HG02759 (cell line): ENCODE measurements around the gene PIP5KL1.

Source experiments
- ATAC-seq: cut with Tn5 transposase; IDR thresholded peaks from one replicate; pipeline ENCODE4 v1.9.1; 2021; ENCODE audit warnings: mild to moderate bottlenecking, moderate library complexity; ENCODE audit not compliant: unreplicated experiment

The PIP5KL1 gene

GRCh38 chr9:127968700-127969383 is 38.3 kb upstream of the PIP5KL1 start:
- no peak for ATAC-seq

GRCh38 chr9:127968042-127968441 is 37.5 kb upstream of the PIP5KL1 start:
- no peak for ATAC-seq

GRCh38 chr9:127967151-127967809 is 36.7 kb upstream of the PIP5KL1 start:
- no peak for ATAC-seq

- no peak for ATAC-seq
These were observed 36.0 kb upstream of the PIP5KL1 start for GRCh38 chr9:127966416-127967150.

- no peak for ATAC-seq
These were observed 35.4 kb upstream of the PIP5KL1 start for GRCh38 chr9:127965953-127966352.

- ATAC-seq = no peak
These were observed 32.9 kb upstream of the PIP5KL1 start for GRCh38 chr9:127963359-127964064.

DNA sequence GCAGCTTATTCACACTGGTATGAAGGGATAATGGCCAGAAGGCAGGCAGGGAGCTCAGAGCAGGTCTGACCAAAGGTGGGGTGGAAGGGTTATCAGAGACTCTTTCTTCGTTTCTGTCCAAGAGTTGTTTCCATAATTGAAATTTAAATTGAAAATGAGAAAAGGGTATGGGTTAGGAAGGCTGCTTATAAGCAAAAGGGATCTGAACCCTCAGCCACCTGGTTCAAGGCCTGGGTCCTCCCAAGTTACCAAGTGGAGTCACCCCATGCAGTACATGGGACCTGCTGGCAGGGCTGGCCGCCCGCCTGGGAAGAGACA is 32.4 kb upstream of the PIP5KL1 start:
- no peak for ATAC-seq

- no peak for ATAC-seq
These were observed 31.7 kb upstream of the PIP5KL1 start for GRCh38 chr9:127962278-127962677.

DNA sequence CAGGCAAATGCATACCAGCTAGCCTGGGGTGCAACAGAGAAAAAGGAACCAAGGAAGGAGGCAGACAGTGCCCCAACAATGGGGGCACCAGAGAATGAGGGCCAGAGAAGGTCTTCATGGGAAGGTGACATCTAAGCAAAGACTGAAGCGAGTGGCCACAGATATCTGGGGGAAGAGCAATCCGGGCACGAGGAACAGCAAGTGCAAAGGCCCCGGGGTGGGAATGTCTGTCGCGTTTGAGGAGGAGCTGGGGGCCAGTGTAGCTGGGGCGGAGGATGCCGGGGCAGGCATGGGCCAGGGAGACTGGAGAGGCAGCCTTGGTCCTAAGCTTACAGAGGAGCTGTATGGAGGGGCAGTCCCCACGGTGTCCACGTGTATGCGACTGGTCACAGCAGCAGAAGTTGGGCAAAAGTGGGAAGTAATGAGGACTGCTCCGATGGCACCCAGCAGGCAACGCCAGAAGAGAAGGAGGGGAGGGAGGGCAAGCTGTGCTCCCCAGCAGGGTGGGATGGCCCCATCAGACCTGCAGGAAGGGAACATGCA is 31.1 kb upstream of the PIP5KL1 start:
- no peak for ATAC-seq

DNA sequence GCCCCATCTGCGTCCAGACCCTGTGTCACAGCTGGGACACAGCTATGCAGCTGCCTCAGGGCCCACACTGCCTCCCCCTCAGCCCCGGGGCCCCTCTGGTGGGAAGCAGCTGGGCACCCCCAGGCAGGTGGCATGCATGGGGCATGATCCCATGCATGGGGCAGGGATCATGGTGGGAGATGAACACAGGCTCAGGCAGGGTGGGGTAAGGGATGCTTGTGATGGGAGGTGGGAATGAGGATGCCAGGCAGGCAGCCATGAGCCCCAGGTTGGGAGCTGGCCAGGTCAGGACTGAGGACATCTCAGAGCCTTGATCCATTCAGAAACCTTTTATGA is 30.5 kb upstream of the PIP5KL1 start:
- ATAC-seq = no peak

GRCh38 chr9:127960410-127961154 is 30.0 kb upstream of the PIP5KL1 start:
- ATAC-seq = no peak

DNA sequence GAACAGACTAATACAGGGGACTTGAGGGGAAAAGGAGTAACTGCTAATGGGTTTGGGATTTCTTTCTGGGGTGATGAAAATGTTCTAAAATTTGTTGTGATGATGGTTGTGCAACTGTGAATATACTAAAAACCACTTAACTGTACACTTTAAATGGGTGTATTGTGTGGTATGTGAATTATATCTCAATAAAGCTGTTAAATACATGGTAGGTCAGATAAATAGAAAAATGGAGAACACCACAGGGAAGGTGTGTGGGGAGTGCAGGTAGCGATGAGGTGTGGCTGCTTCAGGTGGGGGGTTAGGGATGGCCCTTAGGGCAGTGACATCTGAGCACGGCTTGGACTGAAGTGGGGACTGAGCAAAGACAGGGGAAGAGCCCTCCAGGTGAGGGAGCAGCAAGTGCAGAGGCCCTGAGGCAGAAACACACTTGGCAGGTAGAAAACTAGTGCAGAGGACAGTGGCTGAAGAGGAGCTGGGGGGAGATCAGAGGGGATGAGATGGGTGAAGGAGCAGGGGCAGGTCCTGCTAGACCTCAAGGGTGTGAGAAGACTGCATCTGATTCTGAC is 29.3 kb upstream of the PIP5KL1 start:
- no peak for ATAC-seq

GRCh38 chr9:127959398-127959797 is 28.8 kb upstream of the PIP5KL1 start:
- no peak for ATAC-seq

GRCh38 chr9:127958728-127959127 is 28.2 kb upstream of the PIP5KL1 start:
- ATAC-seq = no peak

DNA sequence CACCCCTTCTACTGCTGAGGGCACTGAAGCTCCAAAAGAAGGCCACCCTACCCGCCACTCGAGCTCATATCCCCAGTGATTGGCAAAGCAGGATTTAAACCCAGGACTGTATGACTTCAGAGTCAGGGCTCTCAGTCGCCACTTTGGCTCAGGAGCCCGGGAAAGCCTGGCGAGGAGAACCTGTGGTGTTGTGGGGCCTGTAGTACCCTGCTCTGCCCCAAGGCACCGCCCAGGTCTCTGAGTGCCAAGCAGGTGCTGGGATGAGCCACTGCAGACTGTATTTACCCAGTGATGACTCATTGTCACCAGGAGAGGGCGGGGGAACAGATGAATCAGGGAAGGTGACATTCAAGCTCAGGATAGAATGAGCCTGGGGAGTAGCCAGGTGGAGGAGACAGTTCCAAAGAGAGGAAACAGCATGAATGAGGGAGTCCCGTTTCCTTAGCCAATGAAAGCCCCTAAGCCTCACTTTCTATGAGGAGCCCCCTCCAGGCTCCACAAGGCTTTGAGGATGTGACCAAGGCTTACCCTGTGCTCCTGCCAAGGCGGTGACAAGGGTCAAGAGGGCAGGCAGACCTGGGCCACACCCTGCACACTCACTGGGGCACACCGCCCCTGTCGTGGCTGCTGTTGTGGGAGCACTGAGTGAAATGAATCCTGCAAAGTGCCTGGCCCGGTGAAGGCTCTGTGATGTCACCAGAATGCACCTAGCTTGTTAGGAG is 24.9 kb upstream of the PIP5KL1 start:
- peak; percentile 63 for ATAC-seq

DNA sequence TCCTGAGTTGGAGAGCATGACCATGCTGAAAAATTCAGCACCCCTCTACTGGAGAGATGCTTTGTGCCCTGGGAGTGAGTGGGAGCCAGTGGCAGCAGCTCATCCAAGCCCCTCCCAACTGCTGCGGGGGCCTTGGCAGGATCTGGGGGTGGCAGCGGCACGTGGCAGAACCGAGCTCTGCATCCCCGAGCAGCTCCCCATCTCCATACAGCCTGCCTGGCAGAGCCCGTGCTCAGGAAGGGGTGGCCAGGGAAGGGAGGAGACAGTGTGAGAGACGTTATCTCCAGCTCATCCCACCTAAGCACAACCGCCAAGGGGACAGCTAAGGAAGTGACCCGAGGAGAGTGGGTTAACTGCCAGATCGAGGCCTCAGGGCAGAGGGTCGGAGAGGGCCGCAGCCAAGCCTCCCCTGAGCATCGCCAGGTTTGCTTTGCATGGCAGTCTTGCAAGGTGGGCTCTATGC is 24.3 kb upstream of the PIP5KL1 start:
- ATAC-seq = no peak

- ATAC-seq = no peak
These were observed 23.4 kb upstream of the PIP5KL1 start for GRCh38 chr9:127953768-127954505.

- no peak for ATAC-seq
These were observed 22.6 kb upstream of the PIP5KL1 start for GRCh38 chr9:127953154-127953553.
